ENCODE data around the gene DMAC2. TPM values are rescaled to one million over a fixed set of nuclear protein-coding genes. Genes with fewer than 3 reads are reported as not detected.
"Not testable (repeated sequence)": the region's sequence is repeated elsewhere in the genome, so short reads cannot be mapped to it uniquely, and the experiment has no call there.

DMAC2 gene
- total RNA-seq, 1 donor from 2014 or later: 113 TPM

- DNase-seq; intact Hi-C loops (cut with DNase I); ATAC-seq (ENCODE audit: poor library complexity): not testable (repeated sequence)
Measured at GRCh38 chr19:41408846-41409245, 30.9 kb downstream of the DMAC2 start.

- ATAC-seq (ENCODE audit: poor library complexity): peak; percentile 24
- intact Hi-C loops (cut with DNase I): no loop called here
- no peak for DNase-seq
Measured at GRCh38 chr19:41408256-41408655, 31.5 kb downstream of the DMAC2 start.

- intact Hi-C loops (cut with DNase I): no loop called here
- DNase-seq (no peak), ATAC-seq (ENCODE audit: poor library complexity) (no peak)
Measured at GRCh38 chr19:41407271-41407670, 32.4 kb downstream of the DMAC2 start.

GRCh38 chr19:41405776-41406175, 33.9 kb downstream of the DMAC2 start:
- DNase-seq: no peak
- intact Hi-C loops (cut with DNase I): no loop called here

GRCh38 chr19:41403181-41403970, 36.3 kb downstream of the DMAC2 start:
- ATAC-seq (ENCODE audit: poor library complexity): no peak
- intact Hi-C loops (cut with DNase I): no loop called here
- no peak for DNase-seq

More at GRCh38 chr19:41405776-41406175, 33.9 kb downstream of the DMAC2 start:
- no peak for ATAC-seq (ENCODE audit: poor library complexity)

- DNase-seq (no peak), ATAC-seq (ENCODE audit: poor library complexity) (no peak)
- intact Hi-C loops (cut with DNase I): no loop called here
Measured at GRCh38 chr19:41402010-41402409, 37.7 kb downstream of the DMAC2 start.

GRCh38 chr19:41401483-41401882, 38.2 kb downstream of the DMAC2 start:
- DNase-seq: no peak
- ATAC-seq (ENCODE audit: poor library complexity): no peak
- intact Hi-C loops (cut with DNase I): no loop called here

GRCh38 chr19:41399525-41399924, 40.2 kb downstream of the DMAC2 start:
- DNase-seq (no peak), ATAC-seq (ENCODE audit: poor library complexity) (no peak)
- intact Hi-C loops (cut with DNase I): no loop called here

- DNase-seq (no peak), ATAC-seq (ENCODE audit: poor library complexity) (no peak)
- intact Hi-C loops (cut with DNase I): no loop called here
Measured at GRCh38 chr19:41399091-41399490, 40.6 kb downstream of the DMAC2 start.

GRCh38 chr19:41398598-41398997, 41.1 kb downstream of the DMAC2 start:
- DNase-seq: no peak
- intact Hi-C loops (cut with DNase I): no loop called here

GRCh38 chr19:41398050-41398418, 41.7 kb downstream of the DMAC2 start:
- intact Hi-C loops (cut with DNase I): no loop called here
- ATAC-seq (ENCODE audit: poor library complexity): no peak

More at GRCh38 chr19:41398598-41398997, 41.1 kb downstream of the DMAC2 start:
- no peak for ATAC-seq (ENCODE audit: poor library complexity)

GRCh38 chr19:41397086-41398049, 42.3 kb downstream of the DMAC2 start, which contains the start of the genes BCKDHA and EXOSC5:
Gene BCKDHA, plus strand, starts transcription at chr19:41397818. Its CDS starts 10 bp downstream, at chr19:41397828.
Gene EXOSC5, minus strand, starts transcription at chr19:41397359. Its CDS starts 31 bp downstream, at chr19:41397328.
- ATAC-seq (ENCODE audit: poor library complexity) (peak; percentile 98), DNase-seq (peak; percentile 99)
- intact Hi-C loops (cut with DNase I): no loop called here

More at GRCh38 chr19:41398050-41398418, 41.7 kb downstream of the DMAC2 start:
- no peak for DNase-seq

GRCh38 chr19:41395355-41395754, 44.4 kb downstream of the DMAC2 start:
- DNase-seq: no peak
- no peak for ATAC-seq (ENCODE audit: poor library complexity)
- intact Hi-C loops (cut with DNase I): no loop called here

- DNase-seq: no peak
- ATAC-seq (ENCODE audit: poor library complexity): no peak
- intact Hi-C loops (cut with DNase I): no loop called here
Measured at GRCh38 chr19:41392775-41393174, 46.9 kb downstream of the DMAC2 start.

- ATAC-seq (ENCODE audit: poor library complexity) (no peak), DNase-seq (no peak)
- intact Hi-C loops (cut with DNase I): no loop called here
Measured at GRCh38 chr19:41391618-41392017, 48.1 kb downstream of the DMAC2 start.

GRCh38 chr19:41386442-41386841, 53.3 kb downstream of the DMAC2 start:
- intact Hi-C loops (cut with DNase I): no loop called here
- ATAC-seq (ENCODE audit: poor library complexity): peak; percentile 57
- DNase-seq: peak; percentile 54

- intact Hi-C loops (cut with DNase I): no loop called here
- DNase-seq (no peak), ATAC-seq (ENCODE audit: poor library complexity) (no peak)
Measured at GRCh38 chr19:41384351-41384750, 55.4 kb downstream of the DMAC2 start.

- intact Hi-C loops (cut with DNase I); DNase-seq; ATAC-seq (ENCODE audit: poor library complexity): not testable (repeated sequence)
Measured at GRCh38 chr19:41381536-41381935, 58.2 kb downstream of the DMAC2 start.
